NK-92 treated with Interleukin-12 subunit alpha and Interleukin-12 subunit beta, amount 100 ng/mL, for 24 hours (cell line): ENCODE data around the gene RYR3.
"Not testable (repeated sequence)": the region's sequence is repeated elsewhere in the genome, so short reads cannot be mapped to it uniquely, and the experiment has no call there.

ENCODE experiments used
- DNase-seq: peaks from one replicate; lab custom pipeline; 2025; lab: John Stamatoyannopoulos, UW

RYR3 gene

GRCh38 chr15:33773969-33774368 is 463.2 kb downstream of the RYR3 start:
- no peak for DNase-seq

GRCh38 chr15:33778852-33779251 is 468.1 kb downstream of the RYR3 start:
- DNase-seq, result no peak

- DNase-seq, result no peak
These were observed 469.4 kb downstream of the RYR3 start for GRCh38 chr15:33780011-33780768.

GRCh38 chr15:33782966-33783365 is 472.2 kb downstream of the RYR3 start:
- DNase-seq, result no peak

- no peak for DNase-seq
These were observed 474.6 kb downstream of the RYR3 start for GRCh38 chr15:33785366-33785765.

- no peak for DNase-seq
These were observed 478.3 kb downstream of the RYR3 start for GRCh38 chr15:33788906-33789540.

- no peak for DNase-seq
These were observed 483.7 kb downstream of the RYR3 start for GRCh38 chr15:33794453-33794852.

GRCh38 chr15:33795070-33795469 is 484.3 kb downstream of the RYR3 start:
- DNase-seq, result no peak

- DNase-seq, result no peak
These were observed 486.9 kb downstream of the RYR3 start for GRCh38 chr15:33797651-33798050.

GRCh38 chr15:33801954-33802353 is 491.2 kb downstream of the RYR3 start:
- DNase-seq, result no peak

- no peak for DNase-seq
These were observed 496.9 kb downstream of the RYR3 start for GRCh38 chr15:33807665-33808064.

- no peak for DNase-seq
These were observed 498.1 kb downstream of the RYR3 start for GRCh38 chr15:33808720-33809457.

- no peak for DNase-seq
These were observed 499.4 kb downstream of the RYR3 start for GRCh38 chr15:33810073-33810595.

- no peak for DNase-seq
These were observed 500.0 kb downstream of the RYR3 start for GRCh38 chr15:33810806-33811205.

GRCh38 chr15:33813891-33814290 is 503.1 kb downstream of the RYR3 start:
- no peak for DNase-seq

- not testable (repeated sequence) for DNase-seq
These were observed 508.7 kb downstream of the RYR3 start for GRCh38 chr15:33819499-33819898.

GRCh38 chr15:33822479-33822878 is 511.7 kb downstream of the RYR3 start:
- no peak for DNase-seq

GRCh38 chr15:33823119-33823518 is 512.4 kb downstream of the RYR3 start:
- DNase-seq, result no peak

GRCh38 chr15:33825453-33825852 is 514.7 kb downstream of the RYR3 start:
- DNase-seq, result no peak

- DNase-seq, result no peak
These were observed 515.4 kb downstream of the RYR3 start for GRCh38 chr15:33826201-33826600.

- no peak for DNase-seq
These were observed 519.6 kb downstream of the RYR3 start for GRCh38 chr15:33830351-33830750.

- no peak for DNase-seq
These were observed 520.9 kb downstream of the RYR3 start for GRCh38 chr15:33831646-33832045.
